GM19099 (cell line): Measurements from ENCODE around the gene CFAP299.

Experiments used
- POLR2A ChIP-seq: IDR thresholded peaks from 3 replicates; pipeline ENCODE4 v1.6.1; 2011; ENCODE audit warnings: low read depth; ENCODE audit not compliant: insufficient read length; ENCODE audit errors: extremely low read depth

CFAP299 gene

DNA sequence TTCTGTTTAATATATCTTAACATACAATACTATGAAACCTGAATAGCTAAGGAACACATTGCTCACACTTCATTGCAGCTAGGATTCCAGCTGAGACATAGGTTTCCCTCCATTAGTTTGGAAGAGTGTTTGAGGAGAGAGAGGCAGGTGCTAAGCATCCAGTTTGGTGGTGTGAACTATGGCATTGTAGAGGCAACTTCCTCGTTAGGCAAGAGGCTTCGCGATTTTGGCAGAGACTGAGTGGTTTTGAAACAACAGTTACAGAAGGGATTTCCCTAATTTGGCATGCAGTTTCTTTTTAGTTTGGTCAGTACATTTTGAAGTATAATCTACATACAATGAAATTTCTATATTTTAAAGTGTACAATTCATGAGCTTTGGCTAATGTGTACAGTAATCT is 577.9 kb downstream of the CFAP299 start:
- no peak for TF ChIP-seq POLR2A

DNA sequence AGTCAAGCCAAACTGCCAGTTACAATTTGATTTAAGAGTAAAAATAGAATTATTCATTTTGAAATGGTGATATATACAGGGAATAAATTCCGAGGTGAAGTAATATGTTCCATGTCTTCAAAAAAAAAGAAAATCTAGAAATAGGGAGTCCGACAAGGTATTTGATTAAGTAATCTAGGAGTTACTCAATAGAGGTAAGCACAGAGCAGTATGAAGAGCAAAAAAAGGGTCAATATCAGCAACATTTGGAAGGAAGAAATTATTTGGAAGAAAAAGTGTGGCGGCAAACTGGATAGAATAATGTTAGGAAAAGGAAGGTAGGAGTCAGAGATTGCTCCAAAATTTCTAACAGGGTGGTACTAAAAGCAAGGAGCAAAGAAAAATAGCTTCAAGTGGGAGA is 581.2 kb downstream of the CFAP299 start:
- TF ChIP-seq POLR2A = no peak

DNA sequence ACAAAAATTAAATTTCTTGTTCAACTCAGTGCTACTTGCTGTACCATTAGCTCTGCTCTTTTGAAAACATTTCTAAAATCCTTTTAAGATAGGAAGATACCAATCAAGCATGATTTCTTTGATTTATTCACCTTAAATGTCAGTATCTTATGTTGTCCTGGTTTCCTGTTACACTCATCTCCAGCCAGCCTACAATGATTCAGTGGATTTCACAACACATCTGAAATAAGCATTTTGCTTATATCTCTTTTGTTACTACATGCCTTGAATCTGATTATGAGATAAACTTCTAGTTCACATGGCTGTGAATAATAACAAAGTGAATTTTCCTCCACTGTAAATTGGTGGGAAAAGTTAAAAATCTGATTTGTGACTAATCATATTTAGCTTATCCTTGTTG is 582.5 kb downstream of the CFAP299 start:
- TF ChIP-seq POLR2A = no peak

DNA sequence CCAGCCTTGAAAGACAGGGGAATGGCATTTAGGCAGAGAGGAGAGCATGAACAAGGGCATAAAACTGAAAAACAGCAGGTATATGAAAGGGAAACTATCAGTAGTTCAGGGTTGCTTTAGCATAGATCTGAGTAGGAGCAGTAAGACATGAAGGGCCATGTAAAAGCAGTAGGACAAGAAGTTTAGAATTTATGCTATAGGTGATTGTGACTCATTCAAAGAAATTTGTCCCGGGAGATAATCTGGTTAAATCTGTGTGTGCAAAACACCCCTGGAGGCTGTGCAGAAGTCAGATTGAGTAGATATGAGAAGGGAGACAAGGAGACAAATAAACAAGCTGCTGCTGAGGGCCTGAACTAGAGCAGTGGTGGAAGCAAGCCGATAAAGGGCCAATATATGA is 585.9 kb downstream of the CFAP299 start:
- TF ChIP-seq POLR2A = no peak

DNA sequence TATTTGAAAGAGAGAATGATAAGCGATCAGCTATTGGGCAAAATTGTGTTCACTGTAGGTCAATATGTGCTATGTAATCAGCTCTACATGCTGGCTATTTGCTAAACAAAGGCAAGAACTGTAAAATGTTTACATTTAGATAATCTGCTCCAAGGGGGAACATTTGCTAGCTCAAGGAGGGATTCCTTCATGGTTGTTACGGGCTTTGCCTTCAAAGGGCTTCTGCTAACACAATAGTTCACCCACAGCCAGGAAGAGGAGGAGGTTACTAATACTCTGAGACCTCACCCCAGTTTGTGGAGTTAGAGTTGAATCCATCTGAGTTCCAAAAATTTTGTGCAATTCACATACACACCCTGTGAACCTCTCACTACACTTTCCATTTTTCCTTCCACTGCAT is 587.4 kb downstream of the CFAP299 start:
- no peak for TF ChIP-seq POLR2A

DNA sequence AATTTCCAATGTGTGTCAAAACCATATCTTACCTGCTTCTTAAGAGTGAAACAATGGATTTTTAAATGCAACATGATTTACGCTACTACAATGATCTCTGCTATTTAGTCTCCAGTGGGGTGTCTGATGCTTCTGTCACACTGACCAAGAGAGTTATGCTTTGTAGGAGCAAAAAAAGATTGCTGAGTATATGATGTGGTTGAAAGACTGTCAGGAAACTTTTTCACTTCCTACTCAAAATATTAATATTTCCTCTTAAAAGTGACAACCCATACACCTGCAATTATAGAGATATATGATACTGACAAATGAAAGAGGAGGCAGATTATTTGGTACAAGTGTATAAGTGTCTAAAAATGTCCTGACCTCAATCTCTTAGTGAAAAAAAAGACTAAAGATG is 589.8 kb downstream of the CFAP299 start:
- no peak for TF ChIP-seq POLR2A

DNA sequence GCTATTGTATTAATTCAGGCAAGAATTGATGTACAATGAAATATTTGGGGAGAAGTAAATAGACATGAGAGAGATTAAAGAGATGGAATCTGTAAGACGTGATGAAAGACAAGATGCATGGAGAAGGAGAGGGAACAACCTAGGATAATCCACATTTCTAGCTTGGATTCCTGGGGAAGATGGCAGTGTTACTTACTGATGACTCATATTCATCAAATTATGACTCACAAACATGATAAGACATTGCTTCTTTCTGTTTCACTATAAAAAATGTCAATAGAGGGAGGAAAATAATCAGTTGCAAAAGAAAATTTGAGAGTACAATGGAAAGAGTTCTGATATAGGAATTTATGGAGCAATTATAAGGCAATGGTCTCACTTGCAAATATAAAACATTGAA is 590.9 kb downstream of the CFAP299 start:
- TF ChIP-seq POLR2A = no peak

DNA sequence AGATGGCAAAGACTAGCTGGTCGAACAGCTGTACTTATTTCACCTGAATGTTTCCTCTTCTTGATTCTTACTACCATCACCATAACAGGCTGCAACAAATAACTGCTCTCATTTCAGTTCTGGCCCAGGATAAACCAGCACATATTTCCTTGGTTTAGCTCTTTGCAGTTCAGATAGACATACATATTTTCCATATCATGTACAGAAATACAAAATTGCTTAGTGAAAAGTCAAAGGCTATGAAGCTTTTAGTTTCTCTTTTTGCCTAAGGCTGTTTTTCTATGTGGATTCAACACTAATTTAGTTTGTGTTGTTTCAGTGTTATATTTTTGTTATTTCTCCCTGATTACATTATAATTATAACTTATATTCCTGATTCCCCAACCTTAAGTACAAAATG is 591.4 kb downstream of the CFAP299 start:
- TF ChIP-seq POLR2A = no peak

DNA sequence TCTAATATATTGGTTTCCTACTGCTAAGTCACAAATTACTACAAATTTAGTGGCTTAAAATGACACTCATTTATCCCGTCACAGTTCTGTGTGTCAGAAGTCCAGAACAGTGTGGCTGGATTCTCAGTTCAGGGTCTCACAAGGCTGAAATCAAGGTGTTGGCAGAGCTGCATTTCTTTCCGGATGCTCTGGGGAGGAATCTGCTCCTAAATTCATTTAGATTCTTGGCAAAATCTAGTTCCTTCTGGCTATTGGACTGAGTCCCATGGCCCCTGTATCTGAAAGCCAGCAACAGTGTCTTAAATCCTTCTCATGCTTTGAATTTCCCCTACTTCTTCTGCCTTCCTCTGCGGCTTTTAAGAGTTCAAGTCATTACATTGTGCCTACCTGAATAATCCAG is 591.9 kb downstream of the CFAP299 start:
- no peak for TF ChIP-seq POLR2A

DNA sequence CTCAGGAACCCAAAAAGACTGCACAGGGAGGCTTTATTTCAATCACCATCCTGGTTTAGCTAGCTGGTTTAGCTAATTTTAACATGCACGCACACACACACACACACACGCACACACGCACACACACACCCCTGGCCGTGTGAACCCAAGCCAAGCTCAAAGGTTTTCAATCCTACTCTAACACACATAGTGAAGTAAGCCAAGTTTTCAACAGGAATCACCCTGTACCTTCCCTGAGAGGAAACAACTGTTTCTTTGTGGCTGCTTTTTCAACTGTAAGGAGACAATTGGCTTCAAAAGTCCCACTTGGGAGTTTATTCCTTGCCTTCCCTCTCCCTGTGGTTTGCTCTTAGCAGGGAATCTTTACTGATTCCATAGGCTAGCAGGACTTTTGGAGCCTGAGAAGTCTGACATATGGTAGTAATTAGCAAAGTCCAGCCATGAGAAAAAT is 596.1 kb downstream of the CFAP299 start:
- no peak for TF ChIP-seq POLR2A

DNA sequence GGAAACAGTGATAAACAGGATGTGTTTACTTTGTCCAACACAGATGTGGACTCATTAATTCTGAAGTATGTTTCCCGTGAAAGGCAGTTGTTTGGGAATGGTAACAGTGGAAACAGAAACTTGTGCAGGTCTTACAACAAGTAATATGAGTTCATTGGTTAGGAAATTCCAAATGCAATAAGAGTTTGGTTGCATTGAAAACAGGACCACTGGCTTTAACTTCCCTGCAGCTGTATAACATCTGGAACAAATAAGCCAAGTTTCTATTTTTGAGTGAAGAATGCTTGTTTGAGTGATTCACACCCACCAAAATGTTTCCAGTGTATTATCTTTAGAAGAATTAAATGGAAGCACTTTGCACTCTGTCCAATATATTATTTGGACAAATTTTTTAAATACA is 612.6 kb downstream of the CFAP299 start:
- no peak for TF ChIP-seq POLR2A

DNA sequence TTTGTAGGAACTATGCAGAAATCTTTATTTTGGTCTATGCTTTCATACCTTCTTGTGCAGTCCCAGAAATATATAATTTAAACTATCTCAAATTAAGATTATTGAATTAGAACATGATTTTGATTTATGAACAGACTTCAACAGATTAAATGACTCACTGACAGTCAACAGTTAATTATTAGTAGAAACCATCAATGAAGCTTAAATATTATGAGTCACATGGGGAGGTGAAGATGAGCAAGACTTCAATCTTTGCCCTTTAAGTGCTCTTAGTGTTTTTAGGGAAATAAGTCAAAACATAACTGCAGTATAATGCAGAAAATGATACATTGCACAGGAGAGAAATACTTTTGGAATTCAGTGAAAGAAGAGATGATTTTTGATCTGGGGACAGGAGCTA is 613.5 kb downstream of the CFAP299 start:
- no peak for TF ChIP-seq POLR2A

DNA sequence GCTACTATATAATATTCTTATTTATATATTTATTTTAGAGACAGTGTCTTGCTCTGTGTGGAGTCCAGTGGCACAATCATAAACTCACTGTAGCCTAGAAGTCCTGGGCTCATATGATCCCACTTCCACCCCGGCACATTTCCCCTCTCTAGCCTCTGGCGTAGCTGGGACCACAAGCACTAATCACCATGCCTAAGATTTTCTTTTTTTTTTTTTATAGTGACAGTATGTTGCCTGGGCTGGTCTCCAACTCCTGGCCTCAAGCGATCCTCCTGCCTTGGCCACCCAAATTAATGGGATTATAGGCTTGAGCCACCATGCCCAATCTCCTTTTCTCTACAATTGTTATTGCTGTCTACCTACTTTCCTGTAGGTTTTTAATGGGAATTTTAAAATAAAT is 620.9 kb downstream of the CFAP299 start:
- TF ChIP-seq POLR2A = no peak

DNA sequence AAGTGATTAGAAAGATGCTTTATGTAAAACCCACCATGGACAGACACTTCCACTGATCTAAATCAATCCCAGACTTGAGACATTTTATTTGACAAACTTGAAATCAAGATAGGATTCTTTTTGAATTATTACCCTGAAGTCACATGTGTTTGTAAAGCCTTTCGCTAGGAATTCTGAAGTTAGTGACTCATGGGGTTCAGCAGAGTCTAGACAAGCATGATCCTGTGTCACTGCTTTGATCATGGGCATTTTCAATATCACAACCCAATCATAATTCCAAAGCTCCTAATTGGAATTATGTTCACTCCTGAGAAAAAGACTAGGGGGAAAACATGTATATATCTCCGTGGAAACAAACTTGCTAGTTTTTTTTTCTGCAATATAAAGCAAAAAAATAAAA is 627.5 kb downstream of the CFAP299 start:
- no peak for TF ChIP-seq POLR2A

DNA sequence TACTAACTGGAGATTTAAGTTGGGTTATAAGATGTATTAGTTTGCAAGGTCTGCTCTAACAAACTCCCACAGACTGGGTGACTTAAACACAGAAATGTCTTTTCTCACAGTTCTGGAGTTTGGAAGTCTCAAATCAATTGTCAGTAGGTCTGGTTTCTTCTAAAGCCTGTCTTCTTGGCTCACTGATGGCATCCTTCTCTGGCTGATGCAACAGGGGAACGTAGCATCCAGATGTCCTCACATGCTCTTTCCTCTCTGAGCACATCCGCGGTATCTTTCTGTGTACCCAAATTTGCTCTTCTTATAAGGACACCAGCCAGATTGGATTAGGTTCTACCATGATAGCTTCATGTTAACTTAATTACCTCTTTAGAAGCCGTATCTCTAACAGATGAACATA is 631.8 kb downstream of the CFAP299 start:
- no peak for TF ChIP-seq POLR2A

DNA sequence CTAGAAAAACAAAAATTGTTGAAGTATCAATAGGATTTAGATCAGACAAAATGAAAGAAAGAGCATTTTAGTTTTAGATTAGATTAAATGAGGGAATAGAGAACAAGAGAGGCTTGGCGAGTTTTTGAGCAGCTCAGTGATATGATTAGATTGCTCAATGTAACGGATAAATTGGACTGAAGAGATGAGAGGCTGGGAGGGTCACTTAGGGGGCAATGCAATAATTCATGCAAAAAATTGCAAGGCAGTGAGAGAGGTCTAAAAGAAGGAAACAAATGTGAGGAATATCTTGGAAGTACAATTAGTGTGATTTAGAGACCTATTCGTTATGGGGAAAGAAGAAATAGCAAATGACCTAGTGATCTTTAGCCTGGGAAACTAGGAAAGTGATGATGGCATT is 644.7 kb downstream of the CFAP299 start:
- TF ChIP-seq POLR2A = no peak

DNA sequence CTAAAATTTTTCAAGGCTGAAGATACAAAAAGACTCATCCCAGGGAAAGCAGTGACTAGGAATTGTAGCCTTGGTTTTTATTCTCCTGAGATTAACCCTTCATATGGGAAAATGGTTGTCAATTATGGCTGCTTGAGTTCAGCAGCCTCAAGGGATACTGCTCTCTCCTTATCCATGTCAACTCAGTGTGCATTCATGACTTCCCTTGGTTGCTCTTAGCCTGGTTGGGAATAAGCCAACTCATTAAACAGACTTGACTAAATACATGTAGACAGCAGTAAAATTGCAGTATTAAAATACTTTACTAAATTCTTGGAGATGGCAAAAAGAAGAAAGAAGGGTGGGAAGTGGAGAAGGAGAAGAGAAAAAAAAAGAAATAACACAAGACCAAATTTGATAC is 650.5 kb downstream of the CFAP299 start:
- no peak for TF ChIP-seq POLR2A
